ENCODE data around the gene PTPN22.
"Not testable (repeated sequence)": the region's sequence is repeated elsewhere in the genome, so short reads cannot be mapped to it uniquely, and the experiment has no call there.

Gene PTPN22

DNA sequence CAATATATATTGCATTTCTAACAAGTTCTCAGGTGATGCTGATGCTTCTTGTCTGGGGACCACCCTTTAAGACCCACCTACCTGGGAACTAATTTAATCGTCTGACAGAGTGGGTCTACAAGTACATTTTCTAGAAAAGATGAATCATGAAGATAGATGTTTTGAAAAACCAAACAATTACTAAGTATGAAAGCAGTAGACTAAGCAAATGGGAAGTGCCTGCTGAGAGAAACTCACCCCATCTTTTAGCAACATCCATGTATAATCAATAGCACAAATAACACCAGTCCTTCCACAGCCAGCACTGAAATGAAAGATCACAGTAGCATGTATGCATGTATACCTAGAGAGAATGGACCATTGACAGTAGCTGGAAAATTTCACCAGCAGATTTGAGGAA is 17.3 kb downstream of the PTPN22 start:
- TF ChIP-seq CTCF (IDR thresholded peaks at IDR 0.05; ENCODE audit: low read depth, low read length, missing control alignments), result no peak
- no peak overlapping the region for H3K4me3 ChIP-seq (ENCODE audit: low read depth, low read length)
- no peak for DNase-seq (ENCODE audit: low read depth)

- not testable (repeated sequence) for H3K4me3 ChIP-seq (ENCODE audit: low read depth, low read length); DNase-seq (ENCODE audit: low read depth)
These were observed 18.8 kb downstream of the PTPN22 start for GRCh38 chr1:113852694-113853093.

DNA sequence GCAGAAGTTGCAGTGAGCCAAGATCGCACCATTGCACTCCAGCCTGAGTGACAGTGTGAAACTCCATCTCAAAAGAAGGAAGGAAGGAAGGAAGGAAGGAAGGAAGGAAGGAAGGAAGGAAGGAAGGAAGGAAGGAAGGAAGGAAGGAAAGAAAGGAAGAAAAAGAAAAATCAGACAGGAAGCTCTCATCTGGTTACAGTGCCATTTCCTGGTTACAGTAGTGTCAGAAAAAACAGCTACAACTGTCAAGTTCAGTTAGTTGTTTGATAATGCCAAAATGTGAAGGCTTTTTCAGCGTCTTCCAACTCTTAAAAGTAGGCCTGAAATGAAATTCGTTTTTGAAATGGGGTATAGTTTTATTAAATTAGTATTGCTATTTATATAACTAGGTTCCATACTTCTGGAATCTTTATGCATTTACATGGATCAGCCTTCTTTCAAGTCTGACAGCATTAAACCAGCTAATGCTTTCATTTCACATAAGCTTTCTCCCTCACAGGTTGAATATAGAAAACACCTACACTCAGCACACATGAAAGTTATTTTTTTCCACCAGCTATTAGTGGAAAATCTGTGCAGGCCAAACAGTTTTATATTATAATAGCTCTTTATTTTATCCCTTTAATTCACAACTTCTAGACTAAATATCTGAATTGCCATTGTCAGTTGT is 21.2 kb downstream of the PTPN22 start:
- no peak for TF ChIP-seq CTCF (IDR thresholded peaks at IDR 0.05; ENCODE audit: low read depth, low read length, missing control alignments)
- H3K4me3 ChIP-seq (ENCODE audit: low read depth, low read length), result no peak overlapping the region

DNA sequence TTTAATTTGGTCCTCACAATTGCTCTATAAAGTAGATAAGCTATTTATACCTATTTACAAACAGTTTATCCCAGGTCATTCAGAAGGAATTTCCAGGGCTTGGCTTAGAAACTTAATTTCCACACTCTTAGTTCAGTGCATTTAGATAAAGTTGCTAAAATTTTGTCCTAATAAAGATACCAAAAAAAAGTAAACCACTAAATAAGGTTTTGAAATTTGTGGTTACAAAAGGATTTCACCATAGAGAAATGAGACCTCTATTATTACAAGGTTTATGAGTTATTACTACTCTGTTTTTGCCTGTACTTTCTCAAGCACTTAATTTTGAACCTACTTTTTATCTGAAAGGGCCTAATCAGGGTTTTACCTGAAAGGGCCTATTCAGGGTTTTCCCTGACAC is 22.4 kb downstream of the PTPN22 start:
- no peak overlapping the region for H3K4me3 ChIP-seq (ENCODE audit: low read depth, low read length)
- DNase-seq (ENCODE audit: low read depth), result no peak
- no peak for TF ChIP-seq CTCF (IDR thresholded peaks at IDR 0.05; ENCODE audit: low read depth, low read length, missing control alignments)

More for the DNA sequence above, 21.2 kb downstream of the PTPN22 start:
- no peak for DNase-seq (ENCODE audit: low read depth)

DNA sequence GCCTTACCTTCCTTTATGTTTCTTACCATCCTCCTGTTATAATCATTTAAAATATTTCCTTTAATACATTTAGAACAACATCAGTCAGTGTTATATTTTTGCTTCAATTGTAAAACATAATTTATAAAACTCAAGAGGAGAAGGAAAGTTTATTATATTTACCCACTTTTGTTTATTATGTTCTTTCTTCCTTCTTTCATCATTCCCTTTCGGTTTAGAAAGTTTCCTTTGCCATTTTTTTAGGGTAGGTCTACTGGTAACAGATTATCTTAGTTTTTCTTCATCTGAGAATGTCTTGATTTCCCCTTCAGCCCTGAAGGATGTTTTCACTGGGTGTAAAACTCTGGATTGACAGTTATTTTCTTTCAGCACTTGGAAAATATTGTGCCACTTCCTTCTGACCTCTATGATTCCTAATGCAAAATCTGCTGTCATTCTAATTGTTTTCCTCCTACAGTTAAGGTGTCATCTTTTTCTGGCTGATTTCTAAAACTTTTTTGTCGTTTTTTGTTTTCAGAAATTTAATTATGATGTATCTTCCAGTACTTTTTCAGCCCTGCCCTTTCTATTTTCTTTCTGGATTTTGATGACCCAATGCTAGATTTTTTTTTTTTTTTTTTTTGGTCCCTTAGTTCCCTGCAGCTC is 25.0 kb downstream of the PTPN22 start:
- TF ChIP-seq CTCF (IDR thresholded peaks at IDR 0.05; ENCODE audit: low read depth, low read length, missing control alignments), result no peak
- DNase-seq (ENCODE audit: low read depth), result no peak
- H3K4me3 ChIP-seq (ENCODE audit: low read depth, low read length), result no peak overlapping the region

- DNase-seq (ENCODE audit: low read depth), result no peak
- TF ChIP-seq CTCF (IDR thresholded peaks at IDR 0.05; ENCODE audit: low read depth, low read length, missing control alignments), result no peak
- H3K4me3 ChIP-seq (ENCODE audit: low read depth, low read length), result no peak overlapping the region
These were observed 35.0 kb downstream of the PTPN22 start for GRCh38 chr1:113836534-113836933.

DNA sequence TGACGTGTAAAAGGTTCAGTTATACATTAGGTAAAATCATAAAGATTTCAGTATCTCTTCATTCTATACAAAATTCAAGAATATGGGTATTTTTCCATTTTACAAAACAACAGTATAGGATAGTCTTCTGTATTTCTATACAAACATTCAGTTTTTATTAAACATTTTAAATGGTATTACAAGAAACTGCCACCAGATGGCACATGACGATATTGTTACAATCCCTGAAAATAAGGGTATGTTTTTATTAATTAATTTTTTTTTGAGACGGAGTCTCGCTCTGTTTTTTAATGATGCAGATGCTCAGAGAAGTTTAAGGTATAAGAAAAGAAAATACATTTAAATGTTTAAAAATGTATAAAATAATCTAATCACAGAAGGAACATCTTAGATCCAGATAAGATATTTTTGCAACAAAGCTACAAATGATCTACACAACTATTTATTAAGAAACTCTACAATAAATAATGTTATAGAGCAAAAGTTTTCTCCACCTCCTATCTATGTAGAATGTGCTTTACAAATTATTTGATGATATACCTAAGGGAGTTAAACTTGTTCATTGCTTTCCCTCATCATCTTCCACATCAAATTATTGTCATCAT is 35.7 kb downstream of the PTPN22 start:
- DNase-seq (ENCODE audit: low read depth), result no peak
- TF ChIP-seq CTCF (IDR thresholded peaks at IDR 0.05; ENCODE audit: low read depth, low read length, missing control alignments), result peak; percentile 14
- no peak overlapping the region for H3K4me3 ChIP-seq (ENCODE audit: low read depth, low read length)

Measured in GM12864 (cell line).